Fibroblast of mammary gland (primary cell): ENCODE results near the gene LARGE2.

Experiments
- DNase-seq: peaks from one replicate; pipeline ENCODE4 v3.0.0-alpha.2; 2010; ENCODE audit warnings: low read depth
- H3K4me3 ChIP-seq: 2 replicates; pipeline ENCODE4 v1.5.1; 2011; ENCODE audit warnings: low read depth, mild to moderate bottlenecking, low read length, moderate library complexity; ENCODE audit not compliant: control insufficient read depth
- TF ChIP-seq, protein P1 (sequence below): conservative IDR thresholded peaks from 2 replicates; pipeline ENCODE4 v1.5.1; 2011; ENCODE audit warnings: low read depth, low read length, inconsistent platforms; ENCODE audit not compliant: control insufficient read depth, insufficient read depth

The LARGE2 gene

DNA sequence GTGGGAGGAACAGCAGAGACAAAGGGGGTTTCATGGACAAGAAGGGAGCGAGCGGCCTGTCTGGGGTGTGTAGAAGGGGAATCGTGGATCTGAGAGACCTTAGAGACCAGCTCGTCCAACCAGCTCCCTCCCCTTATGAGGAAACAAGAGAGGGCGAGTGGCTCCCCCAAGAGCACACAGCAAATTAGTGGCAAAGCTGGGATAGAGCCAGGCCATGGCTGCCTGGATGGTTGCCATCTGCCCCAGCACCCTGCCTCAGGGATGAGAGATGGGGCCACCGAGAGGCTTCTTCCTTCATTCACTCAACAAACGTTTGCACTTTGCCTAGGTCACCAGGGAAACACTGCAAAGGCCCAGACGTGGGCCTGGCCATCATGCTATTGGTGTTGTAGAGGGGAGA lies 32.9 kb upstream of the LARGE2 start:
- no peak for DNase-seq
- no peak overlapping the region for H3K4me3 ChIP-seq
- TF ChIP-seq, protein P1, sequence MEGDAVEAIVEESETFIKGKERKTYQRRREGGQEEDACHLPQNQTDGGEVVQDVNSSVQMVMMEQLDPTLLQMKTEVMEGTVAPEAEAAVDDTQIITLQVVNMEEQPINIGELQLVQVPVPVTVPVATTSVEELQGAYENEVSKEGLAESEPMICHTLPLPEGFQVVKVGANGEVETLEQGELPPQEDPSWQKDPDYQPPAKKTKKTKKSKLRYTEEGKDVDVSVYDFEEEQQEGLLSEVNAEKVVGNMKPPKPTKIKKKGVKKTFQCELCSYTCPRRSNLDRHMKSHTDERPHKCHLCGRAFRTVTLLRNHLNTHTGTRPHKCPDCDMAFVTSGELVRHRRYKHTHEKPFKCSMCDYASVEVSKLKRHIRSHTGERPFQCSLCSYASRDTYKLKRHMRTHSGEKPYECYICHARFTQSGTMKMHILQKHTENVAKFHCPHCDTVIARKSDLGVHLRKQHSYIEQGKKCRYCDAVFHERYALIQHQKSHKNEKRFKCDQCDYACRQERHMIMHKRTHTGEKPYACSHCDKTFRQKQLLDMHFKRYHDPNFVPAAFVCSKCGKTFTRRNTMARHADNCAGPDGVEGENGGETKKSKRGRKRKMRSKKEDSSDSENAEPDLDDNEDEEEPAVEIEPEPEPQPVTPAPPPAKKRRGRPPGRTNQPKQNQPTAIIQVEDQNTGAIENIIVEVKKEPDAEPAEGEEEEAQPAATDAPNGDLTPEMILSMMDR: no peak

DNA sequence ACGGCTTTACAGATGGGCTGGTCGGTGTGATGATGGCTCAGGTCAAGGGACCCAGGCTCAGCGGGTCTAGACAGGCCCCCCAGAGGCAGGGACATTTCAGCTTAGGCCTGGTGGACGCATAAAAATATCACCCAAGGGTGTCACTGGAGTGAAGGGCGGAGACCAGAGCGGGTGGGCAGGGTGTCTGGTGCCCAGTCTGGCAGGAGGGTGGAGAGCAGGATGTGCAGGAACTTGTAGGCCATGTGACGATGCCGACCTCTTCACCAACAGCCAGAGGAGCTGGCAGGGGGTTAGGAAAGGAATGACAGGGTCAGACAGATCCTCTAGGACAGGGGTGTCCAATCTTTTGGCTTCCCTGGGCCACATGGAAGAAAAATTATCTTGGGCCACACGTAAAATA lies 32.5 kb upstream of the LARGE2 start:
- TF ChIP-seq, protein P1: no peak
- H3K4me3 ChIP-seq: no peak overlapping the region
- no peak for DNase-seq

DNA sequence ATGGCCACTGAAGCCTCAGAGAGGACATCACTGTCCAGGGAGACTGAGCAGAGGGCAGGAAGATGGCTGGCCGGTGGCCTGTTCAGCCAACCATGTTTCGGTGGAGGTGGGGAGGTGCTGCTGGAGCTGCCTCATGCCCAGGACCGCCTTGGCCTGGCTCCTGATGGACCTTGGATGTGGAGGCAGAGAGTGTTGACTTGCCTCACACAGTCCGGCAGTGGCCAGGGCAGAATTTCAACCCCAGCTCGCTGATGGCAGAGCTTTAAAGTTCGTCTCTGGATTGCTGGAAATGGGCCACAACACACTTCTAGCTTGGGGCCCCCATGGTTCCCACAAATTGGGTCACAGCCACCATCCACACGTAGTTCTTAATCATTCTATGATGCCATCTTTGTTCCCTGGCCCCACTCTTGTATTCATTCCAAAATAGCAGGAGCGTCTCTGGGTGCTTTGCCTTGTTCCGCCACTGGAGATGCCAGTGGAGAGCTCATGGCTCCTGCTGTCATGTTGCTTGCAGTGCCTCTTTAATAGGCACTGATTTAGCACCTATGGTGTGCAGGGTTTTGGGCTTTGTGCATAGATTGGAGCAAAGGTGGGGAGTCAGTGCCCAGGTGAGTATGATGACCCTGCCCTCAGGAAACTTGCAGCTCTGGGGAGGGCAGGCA lies 31.4 kb upstream of the LARGE2 start:
- no peak for DNase-seq
- TF ChIP-seq, protein P1: no peak
- H3K4me3 ChIP-seq: no peak overlapping the region

DNA sequence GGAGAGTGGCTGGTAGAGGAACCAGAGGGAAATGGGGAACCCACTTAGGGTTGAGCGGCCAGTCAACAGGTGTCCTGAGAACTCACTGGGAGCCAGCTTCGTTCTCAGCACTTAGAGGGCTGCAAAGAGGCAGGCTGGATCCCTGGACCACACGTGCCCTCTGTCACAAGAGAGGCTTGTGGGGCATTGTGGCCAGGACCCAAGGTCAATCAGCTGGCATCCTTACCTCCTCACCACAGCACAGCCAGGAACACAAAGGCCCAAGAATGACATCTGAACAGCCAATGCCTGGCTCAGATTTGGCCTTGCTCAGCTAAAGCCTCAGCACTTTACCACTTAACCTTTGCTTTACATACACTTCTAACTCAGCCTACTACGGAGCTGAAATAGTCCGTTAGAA lies 29.6 kb upstream of the LARGE2 start:
- TF ChIP-seq, protein P1: no peak
- DNase-seq: no peak
- no peak overlapping the region for H3K4me3 ChIP-seq

DNA sequence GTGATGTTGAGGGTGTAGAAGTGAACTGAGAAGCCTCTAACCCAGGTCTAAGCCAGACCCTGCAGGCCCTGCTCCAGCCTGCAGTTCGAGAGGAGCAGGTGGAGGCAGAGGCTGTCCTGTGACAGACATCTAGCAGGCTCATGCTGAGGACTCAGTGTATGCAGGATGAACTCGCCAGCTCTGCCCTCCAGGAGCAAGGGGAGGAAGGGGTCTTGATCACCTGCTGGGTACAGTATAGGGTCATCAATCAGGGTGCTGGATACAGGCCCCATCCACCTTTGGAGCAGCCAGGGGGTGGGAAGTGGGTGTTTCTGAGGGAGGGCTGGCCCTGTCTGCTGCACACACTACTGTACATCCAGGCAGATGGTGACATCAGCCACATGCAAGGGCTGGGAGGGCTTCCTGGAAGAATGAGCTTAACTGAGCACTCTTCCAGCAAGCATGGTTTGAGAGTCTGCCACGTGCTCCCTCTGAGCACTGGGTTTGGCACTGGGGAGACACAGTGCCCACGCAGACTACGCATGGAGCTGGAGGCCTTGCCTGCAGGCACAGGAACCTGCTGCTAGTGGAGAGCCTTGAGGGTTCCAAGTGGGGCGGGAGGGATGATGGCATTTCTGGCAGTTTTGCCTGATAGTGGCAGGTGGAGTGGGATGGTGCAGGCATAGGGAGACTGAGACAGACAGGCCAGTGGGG lies 27.8 kb upstream of the LARGE2 start:
- no peak overlapping the region for H3K4me3 ChIP-seq
- TF ChIP-seq, protein P1: no peak
- no peak for DNase-seq

DNA sequence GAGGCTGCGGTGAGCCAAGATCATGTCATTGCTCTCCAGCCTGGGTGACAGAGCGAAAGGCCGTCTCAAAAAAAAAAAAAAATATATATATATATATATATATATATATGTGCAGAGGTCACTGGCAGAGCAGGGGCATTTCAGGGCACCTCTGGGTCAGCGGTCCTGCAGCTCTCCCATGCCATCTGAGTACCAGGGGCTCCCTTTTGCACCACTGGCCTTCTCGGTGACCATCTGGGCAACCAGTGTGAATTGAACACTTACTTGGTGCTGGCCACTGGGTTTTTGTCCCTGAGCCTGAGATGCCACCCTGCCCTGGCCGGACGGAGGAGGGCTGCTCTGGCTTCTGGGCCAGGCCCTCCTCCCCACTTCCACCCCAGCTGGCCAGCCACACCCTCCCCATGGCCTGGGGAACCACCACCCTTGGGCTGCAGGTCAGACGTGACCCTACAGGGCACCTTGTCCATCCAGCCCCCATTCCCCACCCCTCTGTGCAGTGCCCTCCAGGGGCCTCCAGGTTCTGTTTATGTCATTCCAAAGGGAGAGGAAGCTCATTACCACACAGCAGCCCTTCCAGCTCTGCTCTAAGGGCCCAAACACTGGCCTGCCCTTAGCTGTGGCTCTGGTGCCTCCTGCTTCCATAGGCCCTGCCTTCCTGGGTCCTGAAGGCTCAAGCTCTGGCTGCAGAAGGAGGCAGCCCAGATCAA lies 26.8 kb upstream of the LARGE2 start:
- no peak for DNase-seq
- no peak overlapping the region for H3K4me3 ChIP-seq
- TF ChIP-seq, protein P1: no peak
